GM19324 (cell line): ENCODE results near the gene ARHGAP30.
"Not testable (repeated sequence)": the region's sequence is repeated elsewhere in the genome, so short reads cannot be mapped to it uniquely, and the experiment has no call there.

Experiments used
- ATAC-seq: cut with Tn5 transposase; IDR thresholded peaks from one replicate; pipeline ENCODE4 v1.9.1; 2021; ENCODE audit warnings: mild to moderate bottlenecking, moderate library complexity; ENCODE audit not compliant: unreplicated experiment, low FRiP score

ARHGAP30 gene

GRCh38 chr1:161045736-161046604 lies 23.7 kb downstream of the ARHGAP30 start, which contains the start of gene USF1:
USF1 (minus strand) TSS chr1:161045977; CDS start chr1:161043275, 2,702 bp downstream.
- ATAC-seq = peak; percentile 66

DNA sequence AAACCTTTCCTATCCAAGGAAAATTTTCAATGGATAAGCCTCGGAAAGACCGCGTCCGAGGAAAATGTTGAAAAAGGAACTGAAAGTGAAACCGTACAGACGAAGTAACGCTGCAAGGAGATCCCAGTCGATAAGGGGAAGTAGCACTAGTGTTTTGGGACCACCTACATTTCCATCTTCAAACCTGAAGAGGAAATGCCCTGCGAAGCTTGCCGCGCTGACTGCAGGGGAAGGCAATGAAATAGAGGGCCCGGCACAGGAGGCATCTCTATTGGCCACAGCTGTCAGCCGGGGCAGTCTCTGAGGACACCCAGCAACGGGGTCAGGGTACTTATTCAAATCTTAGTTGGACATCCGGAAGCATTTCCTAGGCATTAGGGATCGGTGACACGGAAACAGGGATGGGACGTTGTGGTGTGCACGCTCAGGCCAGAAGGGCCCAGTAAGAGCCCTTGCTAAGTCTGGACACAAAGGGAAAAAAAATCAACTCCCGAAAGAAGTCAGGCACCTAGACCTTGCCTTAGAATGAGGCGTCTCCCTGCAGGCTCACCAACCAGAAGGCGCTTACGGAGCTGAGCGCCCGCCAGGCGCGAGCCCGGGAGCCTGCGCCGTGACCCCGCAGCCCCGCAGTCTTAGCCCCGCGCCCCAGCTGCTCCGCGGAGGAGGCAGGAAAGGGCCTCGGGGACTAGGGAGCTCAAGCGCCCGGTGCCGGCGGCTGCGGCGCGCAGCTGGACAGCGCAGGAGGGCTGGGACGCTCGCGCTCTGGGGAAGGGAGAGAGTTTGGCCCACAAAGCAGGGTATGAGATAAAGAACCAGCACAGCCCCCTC lies 24.6 kb downstream of the ARHGAP30 start:
- ATAC-seq = peak; percentile 42

DNA sequence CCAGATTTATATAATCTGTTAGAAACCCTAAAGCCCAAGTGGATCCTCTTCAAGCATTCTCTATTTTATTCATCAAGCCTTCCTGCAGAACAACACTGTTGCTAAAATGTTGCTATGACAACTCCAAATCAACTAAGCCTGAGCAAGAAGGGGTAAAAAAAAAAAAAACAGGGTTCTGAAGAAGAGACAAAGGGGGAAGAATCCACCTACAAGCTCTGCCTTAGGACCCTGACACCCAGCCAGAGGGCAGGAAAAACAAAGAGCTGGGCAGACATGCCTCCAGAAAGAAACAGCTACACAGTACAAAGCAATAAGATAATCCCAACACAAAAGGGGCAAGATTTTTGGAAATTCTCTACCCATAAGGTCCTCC lies 25.2 kb downstream of the ARHGAP30 start:
- no peak for ATAC-seq

GRCh38 chr1:161039546-161039945 lies 30.1 kb downstream of the ARHGAP30 start:
- no peak for ATAC-seq

DNA sequence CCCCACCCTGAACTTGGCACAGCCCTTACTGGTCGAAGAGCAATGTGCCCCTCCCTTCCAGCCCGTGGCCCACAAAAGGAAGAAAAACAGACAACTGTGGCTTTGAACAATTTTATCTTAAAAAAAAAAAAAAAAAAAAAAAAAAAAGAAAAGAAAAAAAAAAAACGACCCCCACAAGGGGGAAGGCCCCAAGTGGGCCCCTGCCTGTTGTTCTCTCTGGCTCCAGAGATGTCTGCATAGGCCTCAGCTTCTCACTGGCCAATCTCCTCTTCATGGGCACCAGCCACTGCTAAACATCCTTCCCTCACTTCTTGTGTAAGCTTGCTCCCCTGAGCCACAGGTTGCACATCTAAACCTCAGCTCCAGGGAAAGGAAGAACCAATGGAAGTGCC lies 30.5 kb downstream of the ARHGAP30 start:
- no peak for ATAC-seq

DNA sequence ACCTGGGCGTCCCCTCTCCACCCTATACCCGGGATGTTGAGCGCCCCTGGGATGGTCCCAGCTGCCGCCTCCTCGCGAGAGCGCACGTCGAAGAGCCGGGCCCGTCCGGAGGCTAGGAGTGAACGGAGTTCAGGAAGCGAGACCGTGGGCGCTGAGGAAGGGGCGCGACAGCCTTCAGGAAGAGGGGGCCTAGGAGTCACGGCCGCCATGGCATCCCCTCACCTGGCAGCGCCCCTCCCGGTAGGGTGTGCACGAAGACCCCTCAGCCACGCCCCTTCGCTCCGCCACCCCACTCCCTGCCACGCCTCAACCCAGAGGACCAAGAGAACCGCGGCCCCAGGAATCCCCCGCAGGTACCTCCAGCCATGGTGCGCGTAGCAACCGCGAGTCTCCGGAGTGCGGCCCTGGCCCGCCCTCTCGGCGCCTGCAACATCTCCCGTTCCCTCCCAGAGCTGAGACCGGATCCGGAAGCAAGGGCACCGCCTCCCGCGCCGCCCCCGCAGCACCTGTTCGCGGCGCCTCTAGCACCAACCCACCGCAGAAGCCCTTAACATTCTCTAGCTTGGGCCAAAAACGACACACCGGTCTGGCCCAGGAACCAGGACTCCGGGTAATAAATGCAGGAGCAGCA lies 31.1 kb downstream of the ARHGAP30 start, which contains the start of gene TSTD1:
TSTD1 (minus strand) TSS at position 442 of the 631 bp plus-strand sequence; CDS start at position 367, 75 bp downstream.
- ATAC-seq = peak; percentile 81

DNA sequence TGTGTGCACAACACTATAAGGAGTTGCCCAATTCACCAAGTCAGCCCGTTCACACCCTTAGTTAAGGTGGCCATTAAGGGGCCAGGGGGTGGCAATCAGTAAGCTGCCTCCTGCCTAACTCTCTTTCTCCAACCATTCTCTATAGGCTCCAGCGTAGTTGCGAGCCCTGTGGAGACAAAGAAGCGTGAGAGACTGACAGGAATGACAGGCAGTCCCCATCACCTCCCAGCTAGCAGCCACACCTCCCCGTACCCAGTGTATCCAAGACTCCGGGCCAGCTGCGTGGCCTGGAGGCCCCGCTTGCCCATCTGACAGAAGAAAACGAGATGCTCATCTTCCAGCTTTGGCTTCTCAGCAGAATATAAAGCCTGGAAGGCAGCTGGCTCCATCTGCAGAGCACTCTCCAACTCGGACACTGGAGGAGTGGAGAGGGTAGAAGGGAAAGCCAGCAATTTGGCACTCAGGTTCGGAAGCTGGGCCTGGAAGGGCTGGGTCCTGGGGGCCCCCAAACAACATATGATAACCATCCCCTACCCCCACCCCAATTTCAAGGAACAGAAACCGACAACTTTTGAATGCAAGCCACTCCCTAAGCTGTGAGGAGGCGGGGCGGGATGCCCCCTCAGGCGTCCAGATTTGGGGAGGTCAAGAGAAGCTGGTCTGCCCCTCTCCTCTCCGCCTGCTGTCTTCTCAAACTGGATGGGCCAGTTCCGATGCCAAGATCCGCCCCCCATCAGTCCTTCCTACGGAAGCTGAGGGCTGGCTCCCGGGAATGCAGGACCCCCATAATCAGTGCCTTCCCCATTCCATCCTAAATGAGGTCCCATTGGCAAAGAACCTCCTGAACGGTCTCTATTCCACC lies 31.8 kb downstream of the ARHGAP30 start:
- ATAC-seq = no peak

- ATAC-seq = no peak
Measured at GRCh38 chr1:161033751-161034150, 35.9 kb downstream of the ARHGAP30 start.

DNA sequence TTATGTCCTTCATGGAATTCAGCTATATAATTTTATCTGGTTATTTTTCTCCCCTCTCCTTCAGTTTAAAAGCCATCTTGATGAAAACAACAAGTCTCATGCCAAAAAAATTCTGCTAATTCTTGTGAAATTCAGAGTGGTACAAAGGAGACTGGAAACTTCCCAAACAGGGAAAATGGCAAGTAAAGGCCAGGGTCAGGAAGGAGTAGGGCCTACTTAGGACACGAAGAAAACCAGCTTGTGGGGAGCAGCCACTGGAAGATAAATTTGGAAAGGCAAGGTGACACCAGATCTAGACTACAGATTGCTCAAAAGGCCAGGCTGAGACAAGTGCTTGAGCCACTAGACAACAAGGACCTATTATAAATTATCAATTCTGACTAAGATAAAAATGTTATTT lies 37.3 kb downstream of the ARHGAP30 start:
- no peak for ATAC-seq

GRCh38 chr1:161031874-161032273 lies 37.8 kb downstream of the ARHGAP30 start:
- ATAC-seq = no peak

DNA sequence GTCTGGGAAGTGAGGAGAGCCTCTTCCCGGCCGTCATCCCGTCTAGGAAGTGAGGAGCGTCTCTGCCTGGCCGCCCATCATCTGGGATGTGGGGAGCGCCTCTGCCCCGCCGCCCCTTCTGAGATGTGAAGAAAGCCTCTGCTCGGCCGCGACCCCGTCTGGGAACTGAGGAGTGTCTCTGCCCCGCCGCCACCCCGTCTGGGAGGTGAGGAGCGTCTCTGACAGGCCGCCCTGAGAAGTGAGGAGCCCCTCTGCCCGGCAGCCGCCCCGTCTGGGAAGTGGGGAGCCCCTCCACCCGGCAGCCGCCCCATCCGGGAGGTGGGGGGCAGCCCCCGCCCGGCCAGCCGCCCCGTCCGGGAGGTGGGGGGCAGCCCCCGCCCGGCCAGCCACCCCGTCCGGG lies 40.2 kb downstream of the ARHGAP30 start:
- ATAC-seq = not testable (repeated sequence)

DNA sequence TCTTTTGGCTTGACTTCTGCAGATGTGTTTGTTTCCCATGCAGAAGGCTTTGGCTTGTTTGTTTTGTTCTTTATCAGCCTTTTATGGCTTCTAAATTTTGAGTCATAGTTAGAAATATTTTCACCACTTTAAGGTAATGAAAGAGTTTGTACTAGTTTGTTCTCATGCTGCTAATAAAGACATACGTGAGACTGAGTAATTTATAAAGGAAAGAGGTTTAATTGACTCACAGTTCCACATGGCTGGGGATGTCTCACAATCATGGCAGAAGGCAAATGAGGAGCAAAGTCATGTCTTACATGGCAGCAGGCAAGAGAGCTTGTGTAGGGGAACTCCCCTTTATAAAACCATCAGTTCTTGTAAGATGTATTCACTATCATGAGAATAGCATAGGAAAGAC lies 42.7 kb downstream of the ARHGAP30 start:
- not testable (repeated sequence) for ATAC-seq

DNA sequence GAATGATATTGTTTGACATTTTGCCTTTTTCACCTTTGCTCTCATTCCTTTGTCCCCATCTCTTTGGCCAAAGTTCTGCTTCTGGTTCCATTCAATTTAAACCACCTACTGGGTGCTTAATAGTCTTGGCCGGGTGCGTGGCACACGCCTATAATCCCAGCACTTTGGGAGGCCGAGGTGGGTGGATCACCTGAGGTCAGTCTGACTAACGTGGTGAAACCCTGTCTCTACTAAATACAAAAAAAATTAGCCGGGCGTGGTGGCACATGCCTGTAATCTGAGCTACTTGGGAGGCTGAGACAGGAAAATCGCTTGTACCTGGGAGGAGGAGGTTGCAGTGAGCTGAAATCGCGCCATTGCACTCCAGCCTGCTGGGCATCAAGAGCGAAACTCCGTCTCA lies 47.3 kb downstream of the ARHGAP30 start:
- not testable (repeated sequence) for ATAC-seq

GRCh38 chr1:161021970-161022353 lies 47.7 kb downstream of the ARHGAP30 start:
- no peak for ATAC-seq

DNA sequence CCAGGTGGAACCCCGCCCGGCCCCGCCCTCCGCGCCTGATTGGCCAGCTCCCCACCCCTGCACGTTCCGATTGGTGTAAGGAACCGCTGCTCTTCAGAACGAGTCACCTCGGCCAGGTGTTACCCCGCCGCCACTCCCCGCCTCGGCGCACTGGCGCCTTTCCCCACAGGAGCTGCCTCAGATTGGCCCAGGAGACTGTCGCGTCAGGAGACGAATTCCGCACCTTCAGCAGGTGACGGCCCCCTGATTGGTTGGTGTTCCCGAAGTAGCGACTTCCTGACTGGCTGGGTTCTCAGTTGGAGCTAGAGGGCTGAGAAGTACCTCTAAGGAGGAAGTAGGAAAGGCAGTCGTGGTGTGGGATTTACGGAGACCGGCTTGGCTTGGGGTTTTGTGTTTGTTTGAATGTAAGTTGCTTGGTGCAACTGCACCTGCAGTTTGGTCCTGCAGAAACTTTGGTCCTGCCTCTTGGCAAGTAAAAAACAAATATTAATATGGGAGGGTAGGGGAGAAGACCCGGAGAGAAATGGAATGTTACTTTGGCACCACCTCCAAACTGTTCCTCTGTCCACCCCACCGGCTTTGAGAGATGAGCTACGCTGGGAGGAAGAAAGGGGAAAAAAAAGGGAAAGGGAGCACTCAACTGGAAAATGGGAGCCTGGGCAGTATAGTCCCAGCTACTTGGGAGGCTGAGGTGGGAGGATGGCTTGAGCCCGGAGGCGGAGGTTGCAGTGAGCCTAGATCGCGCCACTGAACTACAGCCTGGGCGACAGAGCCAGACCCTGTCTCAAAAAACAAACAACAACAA lies 48.3 kb downstream of the ARHGAP30 start:
- ATAC-seq = peak; percentile 85

DNA sequence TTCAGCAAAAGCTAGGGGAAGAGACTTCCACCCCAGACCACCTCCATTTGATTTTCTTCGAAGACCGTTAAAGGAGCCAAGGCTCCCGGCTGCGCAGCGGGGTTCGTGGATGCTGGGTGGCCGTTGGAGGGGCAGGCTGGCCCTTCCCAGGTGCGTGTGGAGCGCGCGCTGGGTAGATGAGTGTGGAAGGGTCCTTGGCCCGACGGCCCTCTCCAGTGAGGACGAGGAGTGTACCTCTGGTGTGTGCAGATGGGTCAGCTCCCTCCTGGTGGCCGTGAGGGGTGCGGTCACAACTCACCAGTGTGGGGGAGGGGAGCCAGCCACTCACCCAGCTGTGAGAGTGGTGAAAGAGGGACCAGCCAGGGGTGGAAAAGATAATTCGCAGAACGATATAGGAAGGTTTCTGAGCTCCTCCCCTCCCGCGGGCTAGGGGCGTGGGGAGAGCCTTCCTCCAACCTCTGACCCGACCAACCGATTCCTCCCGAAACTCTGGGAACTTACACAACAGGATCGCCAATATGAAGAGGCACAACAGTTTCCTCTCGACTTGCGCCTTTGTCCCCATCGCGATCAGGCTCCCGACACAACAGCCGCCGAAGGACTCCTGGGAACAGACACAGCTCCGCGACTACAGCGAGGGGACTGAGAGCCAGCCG lies 49.1 kb downstream of the ARHGAP30 start, which contains the start of gene F11R:
F11R (minus strand) TSS at position 644 of the 656 bp plus-strand sequence; CDS start at position 565, 79 bp downstream.
- ATAC-seq = peak; percentile 44

DNA sequence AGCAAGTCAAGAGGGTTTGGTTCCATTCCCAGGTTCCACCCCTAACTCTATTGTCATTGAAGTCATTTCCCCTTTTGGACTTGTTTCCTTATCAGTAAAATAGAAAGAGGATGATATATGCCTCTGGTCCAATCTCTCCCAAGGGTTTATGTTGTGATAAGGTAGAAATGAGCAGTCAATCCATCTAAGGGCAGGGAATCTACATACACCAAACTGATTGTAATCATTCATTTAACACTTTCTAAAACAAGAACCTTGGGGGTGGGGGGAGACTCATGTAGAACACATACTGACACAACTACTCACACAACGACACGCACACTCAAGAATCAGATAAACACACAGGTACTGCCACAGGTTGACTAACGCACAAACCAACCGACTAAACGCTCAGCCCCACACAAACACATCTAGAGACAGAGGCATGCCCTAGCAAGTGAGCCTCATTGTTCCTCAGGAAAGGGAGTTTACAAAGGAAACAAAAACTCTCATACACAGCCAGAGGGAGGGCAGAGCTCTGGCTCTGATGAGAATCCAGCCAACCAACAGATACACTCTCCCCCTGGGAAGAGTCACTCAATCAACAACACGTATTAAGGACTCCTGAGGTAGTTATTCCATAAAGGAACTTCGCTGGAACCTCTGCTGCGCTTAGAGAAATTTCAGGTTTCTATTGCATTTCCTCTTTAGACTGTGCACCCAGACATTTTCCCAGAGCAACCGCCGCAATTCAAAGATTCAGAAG lies 49.8 kb downstream of the ARHGAP30 start:
- ATAC-seq = no peak
